ENCODE measurements around the gene USP38.
A peak's percentile ranks its signal among the peaks of the same experiment; 100 is the strongest.

USP38 gene

GRCh38 chr4:143207555-143207954 is 22.8 kb downstream of the USP38 start:
- TF ChIP-seq CTCF (IDR thresholded peaks at IDR 0.05; ENCODE audit: insufficient read depth, missing control alignments), result peak; percentile 15
- DNase-seq (ENCODE audit: insufficient read length, low spot score) (no peak), FAIRE-seq (no peak)

- FAIRE-seq (no peak), DNase-seq (ENCODE audit: insufficient read length, low spot score) (no peak)
- no peak for TF ChIP-seq CTCF (IDR thresholded peaks at IDR 0.05; ENCODE audit: insufficient read depth, missing control alignments)
Observed at GRCh38 chr4:143212566-143212965, 27.8 kb downstream of the USP38 start.

GRCh38 chr4:143215873-143216272 is 31.2 kb downstream of the USP38 start:
- FAIRE-seq, result peak; percentile 56
- no peak for TF ChIP-seq CTCF (IDR thresholded peaks at IDR 0.05; ENCODE audit: insufficient read depth, missing control alignments)

GRCh38 chr4:143224255-143224654 is 39.5 kb downstream of the USP38 start:
- TF ChIP-seq CTCF (IDR thresholded peaks at IDR 0.05; ENCODE audit: insufficient read depth, missing control alignments), result no peak
- FAIRE-seq (no peak), DNase-seq (ENCODE audit: insufficient read length, low spot score) (no peak)

More at GRCh38 chr4:143215873-143216272, 31.2 kb downstream of the USP38 start:
- no peak for DNase-seq (ENCODE audit: insufficient read length, low spot score)

GRCh38 chr4:143225167-143225566 is 40.5 kb downstream of the USP38 start:
- DNase-seq (ENCODE audit: insufficient read length, low spot score), result no peak
- peak; percentile 96 for FAIRE-seq
- TF ChIP-seq CTCF (IDR thresholded peaks at IDR 0.05; ENCODE audit: insufficient read depth, missing control alignments), result no peak

- DNase-seq (ENCODE audit: insufficient read length, low spot score) (no peak), FAIRE-seq (no peak)
- no peak for TF ChIP-seq CTCF (IDR thresholded peaks at IDR 0.05; ENCODE audit: insufficient read depth, missing control alignments)
Observed at GRCh38 chr4:143230683-143231082, 46.0 kb downstream of the USP38 start.

- FAIRE-seq, result no peak
- no peak for DNase-seq (ENCODE audit: insufficient read length, low spot score)
- no peak for TF ChIP-seq CTCF (IDR thresholded peaks at IDR 0.05; ENCODE audit: insufficient read depth, missing control alignments)
Observed at GRCh38 chr4:143232277-143232676, 47.6 kb downstream of the USP38 start.
